ENCODE data around the gene ST6GALNAC6.

DNA sequence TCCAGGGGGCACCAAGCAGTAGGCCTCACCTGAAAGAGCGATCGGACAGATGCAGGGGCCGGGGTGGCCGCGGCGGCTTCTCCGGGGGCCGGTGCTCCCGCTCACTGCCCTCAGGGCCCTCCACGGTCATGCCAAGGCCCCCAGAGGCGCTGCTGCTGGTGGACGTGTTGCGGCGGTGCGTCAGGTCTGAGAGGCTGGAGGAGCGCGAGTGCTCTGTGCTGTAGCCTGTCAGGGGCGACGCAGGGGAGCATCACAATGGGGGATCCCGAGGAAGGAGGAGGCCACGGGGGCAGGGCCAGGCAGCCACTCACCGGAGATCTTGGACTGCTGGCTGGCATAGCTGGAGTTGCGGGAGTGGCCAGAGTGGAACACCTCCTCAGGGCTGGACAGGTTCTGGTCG is 45.9 kb upstream of the ST6GALNAC6 start:
- TF ChIP-seq, protein P1, sequence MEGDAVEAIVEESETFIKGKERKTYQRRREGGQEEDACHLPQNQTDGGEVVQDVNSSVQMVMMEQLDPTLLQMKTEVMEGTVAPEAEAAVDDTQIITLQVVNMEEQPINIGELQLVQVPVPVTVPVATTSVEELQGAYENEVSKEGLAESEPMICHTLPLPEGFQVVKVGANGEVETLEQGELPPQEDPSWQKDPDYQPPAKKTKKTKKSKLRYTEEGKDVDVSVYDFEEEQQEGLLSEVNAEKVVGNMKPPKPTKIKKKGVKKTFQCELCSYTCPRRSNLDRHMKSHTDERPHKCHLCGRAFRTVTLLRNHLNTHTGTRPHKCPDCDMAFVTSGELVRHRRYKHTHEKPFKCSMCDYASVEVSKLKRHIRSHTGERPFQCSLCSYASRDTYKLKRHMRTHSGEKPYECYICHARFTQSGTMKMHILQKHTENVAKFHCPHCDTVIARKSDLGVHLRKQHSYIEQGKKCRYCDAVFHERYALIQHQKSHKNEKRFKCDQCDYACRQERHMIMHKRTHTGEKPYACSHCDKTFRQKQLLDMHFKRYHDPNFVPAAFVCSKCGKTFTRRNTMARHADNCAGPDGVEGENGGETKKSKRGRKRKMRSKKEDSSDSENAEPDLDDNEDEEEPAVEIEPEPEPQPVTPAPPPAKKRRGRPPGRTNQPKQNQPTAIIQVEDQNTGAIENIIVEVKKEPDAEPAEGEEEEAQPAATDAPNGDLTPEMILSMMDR (IDR thresholded peaks at IDR 0.05; ENCODE audit: low read depth, low read length, missing input control) = no peak
- TF ChIP-seq, protein P2, sequence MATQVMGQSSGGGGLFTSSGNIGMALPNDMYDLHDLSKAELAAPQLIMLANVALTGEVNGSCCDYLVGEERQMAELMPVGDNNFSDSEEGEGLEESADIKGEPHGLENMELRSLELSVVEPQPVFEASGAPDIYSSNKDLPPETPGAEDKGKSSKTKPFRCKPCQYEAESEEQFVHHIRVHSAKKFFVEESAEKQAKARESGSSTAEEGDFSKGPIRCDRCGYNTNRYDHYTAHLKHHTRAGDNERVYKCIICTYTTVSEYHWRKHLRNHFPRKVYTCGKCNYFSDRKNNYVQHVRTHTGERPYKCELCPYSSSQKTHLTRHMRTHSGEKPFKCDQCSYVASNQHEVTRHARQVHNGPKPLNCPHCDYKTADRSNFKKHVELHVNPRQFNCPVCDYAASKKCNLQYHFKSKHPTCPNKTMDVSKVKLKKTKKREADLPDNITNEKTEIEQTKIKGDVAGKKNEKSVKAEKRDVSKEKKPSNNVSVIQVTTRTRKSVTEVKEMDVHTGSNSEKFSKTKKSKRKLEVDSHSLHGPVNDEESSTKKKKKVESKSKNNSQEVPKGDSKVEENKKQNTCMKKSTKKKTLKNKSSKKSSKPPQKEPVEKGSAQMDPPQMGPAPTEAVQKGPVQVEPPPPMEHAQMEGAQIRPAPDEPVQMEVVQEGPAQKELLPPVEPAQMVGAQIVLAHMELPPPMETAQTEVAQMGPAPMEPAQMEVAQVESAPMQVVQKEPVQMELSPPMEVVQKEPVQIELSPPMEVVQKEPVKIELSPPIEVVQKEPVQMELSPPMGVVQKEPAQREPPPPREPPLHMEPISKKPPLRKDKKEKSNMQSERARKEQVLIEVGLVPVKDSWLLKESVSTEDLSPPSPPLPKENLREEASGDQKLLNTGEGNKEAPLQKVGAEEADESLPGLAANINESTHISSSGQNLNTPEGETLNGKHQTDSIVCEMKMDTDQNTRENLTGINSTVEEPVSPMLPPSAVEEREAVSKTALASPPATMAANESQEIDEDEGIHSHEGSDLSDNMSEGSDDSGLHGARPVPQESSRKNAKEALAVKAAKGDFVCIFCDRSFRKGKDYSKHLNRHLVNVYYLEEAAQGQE (IDR thresholded peaks at IDR 0.05) = no peak
- TF ChIP-seq EGR1 (IDR thresholded peaks at IDR 0.05; ENCODE audit: low read depth in 2 of 2) (no peak), RAD21 (IDR thresholded peaks at IDR 0.05) (no peak), YY1 (IDR thresholded peaks at IDR 0.05) (no peak), JUND (IDR thresholded peaks at IDR 0.05) (no peak)
- TF ChIP-seq, protein P3, sequence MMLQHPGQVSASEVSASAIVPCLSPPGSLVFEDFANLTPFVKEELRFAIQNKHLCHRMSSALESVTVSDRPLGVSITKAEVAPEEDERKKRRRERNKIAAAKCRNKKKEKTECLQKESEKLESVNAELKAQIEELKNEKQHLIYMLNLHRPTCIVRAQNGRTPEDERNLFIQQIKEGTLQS (IDR thresholded peaks at IDR 0.05) = no peak
